H9 (cell line): ENCODE results near the gene ATRNL1. TPM values are rescaled to one million over a fixed set of nuclear protein-coding genes. Genes with fewer than 3 reads are reported as not detected.

Experiments used
- DNase-seq: peaks from one replicate; pipeline ENCODE4 v3.0.0-alpha.2; 2017
- H2AFZ ChIP-seq: one replicate; pipeline ENCODE4 v1.6.1; 2013; ENCODE audit warnings: mild to moderate bottlenecking, low read length, control low read depth, moderate library complexity
- H2AK5ac ChIP-seq: 2 replicates; pipeline ENCODE4 v1.6.1; 2013; ENCODE audit warnings: low read length, control low read depth, mixed read lengths; ENCODE audit not compliant: insufficient read length
- H2BK120ac ChIP-seq: one replicate; pipeline ENCODE4 v1.6.1; 2013; ENCODE audit warnings: low read depth, mild to moderate bottlenecking, low read length, control low read depth, inconsistent platforms; ENCODE audit not compliant: poor library complexity, severe bottlenecking
- H2BK12ac ChIP-seq: 2 replicates; pipeline ENCODE4 v1.6.1; 2013; ENCODE audit warnings: low read length, control low read depth, mixed read lengths, low read depth; ENCODE audit not compliant: insufficient read length
- H2BK15ac ChIP-seq: 2 replicates; pipeline ENCODE4 v1.6.1; 2013; ENCODE audit warnings: low read depth, low read length, control low read depth
- H2BK20ac ChIP-seq: one replicate; pipeline ENCODE4 v1.6.1; 2013; ENCODE audit warnings: low read depth, mild to moderate bottlenecking, low read length, control low read depth, inconsistent platforms; ENCODE audit not compliant: poor library complexity, severe bottlenecking
- H2BK5ac ChIP-seq: 2 replicates; pipeline ENCODE4 v1.6.1; 2013; ENCODE audit warnings: low read length, control low read depth, mixed read lengths; ENCODE audit not compliant: insufficient read length
- H3K14ac ChIP-seq: 2 replicates; pipeline ENCODE4 v1.6.1; 2013; ENCODE audit warnings: low read length, control low read depth; ENCODE audit not compliant: insufficient read depth
- H3K18ac ChIP-seq: 2 replicates; pipeline ENCODE4 v1.6.1; 2013; ENCODE audit warnings: low read depth, mild to moderate bottlenecking, mixed read lengths, low read length, control low read depth; ENCODE audit not compliant: insufficient read length
- H3K23ac ChIP-seq: 2 replicates; pipeline ENCODE4 v1.6.1; 2013; ENCODE audit warnings: low read length, control low read depth, mixed read lengths, low read depth; ENCODE audit not compliant: insufficient read length
- H3K23me2 ChIP-seq: 2 replicates; pipeline ENCODE4 v1.6.1; 2013; ENCODE audit warnings: low read depth, mild to moderate bottlenecking, mixed read lengths, low read length, control low read depth; ENCODE audit not compliant: insufficient read length, poor library complexity, severe bottlenecking
- H3K27ac ChIP-seq: 2 replicates; pipeline ENCODE4 v1.5.1; 2013; ENCODE audit warnings: low read length, control low read depth, mixed read lengths, low read depth; ENCODE audit not compliant: insufficient read length
- H3K27me3 ChIP-seq: 2 replicates; pipeline ENCODE4 v1.6.1; 2013; ENCODE audit warnings: low read length, control low read depth, inconsistent platforms; ENCODE audit not compliant: insufficient read depth
- H3K4ac ChIP-seq: 2 replicates; pipeline ENCODE4 v1.6.1; 2013; ENCODE audit warnings: low read depth, mild to moderate bottlenecking, control low read depth, inconsistent platforms, low read length, moderate library complexity
- H3K4me1 ChIP-seq: 2 replicates; pipeline ENCODE4 v1.6.1; 2013; ENCODE audit warnings: low read length, control low read depth, inconsistent platforms; ENCODE audit not compliant: insufficient read depth
- H3K4me2 ChIP-seq: 2 replicates; pipeline ENCODE4 v1.6.1; 2013; ENCODE audit warnings: low read length, control low read depth, mixed read lengths; ENCODE audit not compliant: insufficient read length, insufficient read depth
- H3K56ac ChIP-seq: 2 replicates; pipeline ENCODE4 v1.6.1; 2013; ENCODE audit warnings: low read depth, mild to moderate bottlenecking, mixed read lengths, low read length, control low read depth; ENCODE audit not compliant: insufficient read length
- H3K79me1 ChIP-seq: 2 replicates; pipeline ENCODE4 v1.6.1; 2013; ENCODE audit warnings: low read depth, mild to moderate bottlenecking, moderate library complexity, low read length, control low read depth, inconsistent platforms; ENCODE audit not compliant: insufficient read depth, poor library complexity, severe bottlenecking
- H3K79me2 ChIP-seq: 2 replicates; pipeline ENCODE4 v1.6.1; 2013; ENCODE audit warnings: low read length, control low read depth, inconsistent platforms; ENCODE audit not compliant: insufficient read depth
- H3K9ac ChIP-seq: 2 replicates; pipeline ENCODE4 v1.6.1; 2013; ENCODE audit warnings: low read length, control low read depth, mixed read lengths; ENCODE audit not compliant: insufficient read length; ENCODE audit errors: extremely low read depth
- H3K9me3 ChIP-seq: one replicate; pipeline ENCODE4 v1.6.1; 2013; ENCODE audit warnings: low read depth, low read length, inconsistent platforms; ENCODE audit not compliant: control insufficient read depth
- H3T11ph ChIP-seq: one replicate; pipeline ENCODE4 v1.6.1; 2013; ENCODE audit warnings: mild to moderate bottlenecking, low read length, control low read depth, inconsistent platforms
- H4K20me1 ChIP-seq: one replicate; pipeline ENCODE4 v1.6.1; 2013; ENCODE audit not compliant: control insufficient read depth, insufficient read length, insufficient read depth
- H4K5ac ChIP-seq: 2 replicates; pipeline ENCODE4 v1.6.1; 2013; ENCODE audit warnings: low read depth, mild to moderate bottlenecking, mixed read lengths, low read length, control low read depth; ENCODE audit not compliant: insufficient read length
- H4K8ac ChIP-seq: replicated peaks from 2 replicates; pipeline ENCODE4 v1.6.1; 2013; ENCODE audit warnings: low read length, control low read depth, mixed read lengths, low read depth; ENCODE audit not compliant: insufficient read length
- H4K91ac ChIP-seq: 2 replicates; pipeline ENCODE4 v1.6.1; 2013; ENCODE audit warnings: low read depth, mild to moderate bottlenecking, moderate library complexity, mixed read lengths, low read length, control low read depth; ENCODE audit not compliant: insufficient read length
- H3K27ac Mint-ChIP-seq, 3 experiments: 2 replicates in 2 of 3; 3 replicates in 1 of 3; pipeline ENCODE4 v1.8.0; 2020 to 2021; ENCODE audit warnings: mixed read lengths in 3 of 3, mild to moderate bottlenecking in 1 of 3, moderate library complexity in 1 of 3
- H3K27me3 Mint-ChIP-seq: 2 replicates; pipeline ENCODE4 v1.8.0; 2021; ENCODE audit warnings: low read depth, mild to moderate bottlenecking, moderate library complexity, mixed read lengths
- H3K36me3 Mint-ChIP-seq, 3 experiments: 2 replicates in 2 of 3; 3 replicates in 1 of 3; pipeline ENCODE4 v1.8.0; 2020 to 2021; ENCODE audit warnings: low read depth in 3 of 3, mixed read lengths in 3 of 3; ENCODE audit not compliant: insufficient read depth in 1 of 3
- H3K4me1 Mint-ChIP-seq, 2 experiments: 2 replicates each; pipeline ENCODE4 v1.8.0; 2020; ENCODE audit warnings: mixed read lengths in 2 of 2
- H3K4me3 Mint-ChIP-seq, 2 experiments: 2 replicates in 1 of 2; 3 replicates in 1 of 2; pipeline ENCODE4 v1.8.0; 2020 to 2021; ENCODE audit warnings: mild to moderate bottlenecking in 2 of 2, mixed read lengths in 2 of 2, moderate library complexity in 1 of 2
- H3K9me3 Mint-ChIP-seq, 2 experiments: 2 replicates in 1 of 2; 3 replicates in 1 of 2; pipeline ENCODE4 v1.8.0; 2020; ENCODE audit warnings: mild to moderate bottlenecking in 2 of 2, mixed read lengths in 2 of 2, moderate library complexity in 1 of 2
- WGBS: extraction: QIAGEN DNeasy Blood & Tissue Kit; methylation state at CpG from one replicate; pipeline ENCODE4 v1.1.7; 2013; ENCODE audit warnings: missing lambda C conversion rate, low lambda C conversion rate, mixed read lengths; ENCODE audit not compliant: insufficient read length; ENCODE audit errors: extremely low coverage; 5-methylcytosine and 5-hydroxymethylcytosine counted together
- total RNA-seq: library from RNA; stranded (reverse); gene quantifications from 2 replicates; pipeline ENCODE4 v1.2.1, GENCODE V29; 2021
- TF ChIP-seq, protein P1 (sequence below): fragments of 200-600 bp; sonication (generic); conservative IDR thresholded peaks from 3 replicates; pipeline ENCODE4 v1.8.0; 2021; ENCODE audit warnings: antibody characterized with exemption, mild to moderate bottlenecking

ATRNL1 gene
- total RNA-seq, 1 experiment from 2014 or later = 9.2 TPM

- no peak overlapping the region for H3K4ac ChIP-seq
- H3K56ac ChIP-seq = no peak overlapping the region
- no peak overlapping the region for H2AK5ac ChIP-seq
- H3T11ph ChIP-seq = no peak overlapping the region
- no CpG with 5 or more reads among the region's 2 CpGs for WGBS
- no peak overlapping the region for H3K23ac ChIP-seq
- no peak overlapping the region for H2BK5ac ChIP-seq
- H2AFZ ChIP-seq = no peak overlapping the region
- no peak for DNase-seq
- Mint-ChIP-seq H3K4me1 (peaks cover 7 to 10% of the 10 kb centered on the region in 2 experiments), H3K4me3 (no peak overlapping the region), H3K36me3 (no peaks in the 10 kb centered on the region), H3K9me3 (no peaks in the 10 kb centered on the region), H3K27ac (no peak overlapping the region), H3K27me3 (no peaks in the 10 kb centered on the region)
- no peaks in the 10 kb centered on the region for H3K27me3 ChIP-seq
- H2BK120ac ChIP-seq = no peak overlapping the region
- H4K5ac ChIP-seq = no peak overlapping the region
- no peak overlapping the region for H4K8ac ChIP-seq
- H3K4me1 ChIP-seq = no peaks in the 10 kb centered on the region
- H3K9ac ChIP-seq = no peak overlapping the region
- TF ChIP-seq, protein P1, sequence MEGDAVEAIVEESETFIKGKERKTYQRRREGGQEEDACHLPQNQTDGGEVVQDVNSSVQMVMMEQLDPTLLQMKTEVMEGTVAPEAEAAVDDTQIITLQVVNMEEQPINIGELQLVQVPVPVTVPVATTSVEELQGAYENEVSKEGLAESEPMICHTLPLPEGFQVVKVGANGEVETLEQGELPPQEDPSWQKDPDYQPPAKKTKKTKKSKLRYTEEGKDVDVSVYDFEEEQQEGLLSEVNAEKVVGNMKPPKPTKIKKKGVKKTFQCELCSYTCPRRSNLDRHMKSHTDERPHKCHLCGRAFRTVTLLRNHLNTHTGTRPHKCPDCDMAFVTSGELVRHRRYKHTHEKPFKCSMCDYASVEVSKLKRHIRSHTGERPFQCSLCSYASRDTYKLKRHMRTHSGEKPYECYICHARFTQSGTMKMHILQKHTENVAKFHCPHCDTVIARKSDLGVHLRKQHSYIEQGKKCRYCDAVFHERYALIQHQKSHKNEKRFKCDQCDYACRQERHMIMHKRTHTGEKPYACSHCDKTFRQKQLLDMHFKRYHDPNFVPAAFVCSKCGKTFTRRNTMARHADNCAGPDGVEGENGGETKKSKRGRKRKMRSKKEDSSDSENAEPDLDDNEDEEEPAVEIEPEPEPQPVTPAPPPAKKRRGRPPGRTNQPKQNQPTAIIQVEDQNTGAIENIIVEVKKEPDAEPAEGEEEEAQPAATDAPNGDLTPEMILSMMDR = no peak
- H3K4me2 ChIP-seq = no peak overlapping the region
- H2BK12ac ChIP-seq = no peak overlapping the region
- H2BK15ac ChIP-seq = no peak overlapping the region
- H3K27ac ChIP-seq = peak overlapping the region; percentile 65
- H4K20me1 ChIP-seq = no peaks in the 10 kb centered on the region
- H3K9me3 ChIP-seq = no peaks in the 10 kb centered on the region
- no peak overlapping the region for H2BK20ac ChIP-seq
- no peak overlapping the region for H3K18ac ChIP-seq
- no peaks in the 10 kb centered on the region for H3K79me2 ChIP-seq
- no peaks in the 10 kb centered on the region for H3K79me1 ChIP-seq
- no peaks in the 10 kb centered on the region for H3K23me2 ChIP-seq
- H4K91ac ChIP-seq = no peak overlapping the region
- H3K14ac ChIP-seq = no peak overlapping the region
Measured at GRCh38 chr10:115947104-115947503, 853.9 kb downstream of the ATRNL1 start.
